HCT116 (cell line): ENCODE data around the gene PTPN13.

ENCODE experiments used
- CBX3 ChIP-seq: IDR thresholded peaks from 2 replicates; pipeline ENCODE4 v1.6.1; 2012; ENCODE audit warnings: low read depth
- CEBPB ChIP-seq: IDR thresholded peaks from 2 replicates; pipeline ENCODE4 v1.6.1; 2012; ENCODE audit warnings: low read depth
- EGR1 ChIP-seq: IDR thresholded peaks from 2 replicates; pipeline ENCODE4 v1.6.1; 2012; ENCODE audit warnings: low read depth
- ELF1 ChIP-seq: IDR thresholded peaks from 2 replicates; pipeline ENCODE4 v1.6.1; 2012; ENCODE audit warnings: low read depth, borderline replicate concordance
- EZH2 ChIP-seq: fragments of 200-600 bp; sonication (generic); IDR thresholded peaks from 2 replicates; pipeline ENCODE4 v1.6.1; 2017; ENCODE audit warnings: antibody characterized with exemption, mixed run types
- JUND ChIP-seq: IDR thresholded peaks from 2 replicates; pipeline ENCODE4 v1.6.1; 2012
- POLR2A ChIP-seq: IDR thresholded peaks from 2 replicates; pipeline ENCODE4 v1.7.0; 2011; ENCODE audit warnings: borderline replicate concordance; ENCODE audit not compliant: insufficient read depth, insufficient read length; ENCODE audit errors: extremely low read depth
- POLR2AphosphoS5 ChIP-seq: IDR thresholded peaks from 2 replicates; pipeline ENCODE4 v1.6.1; 2011; ENCODE audit warnings: mild to moderate bottlenecking, low read depth, low read length, moderate library complexity
- SIN3A ChIP-seq: IDR thresholded peaks from 2 replicates; pipeline ENCODE4 v1.6.1; 2012; ENCODE audit warnings: low read depth
- YY1 ChIP-seq: IDR thresholded peaks from 2 replicates; pipeline ENCODE4 v1.6.1; 2011; ENCODE audit warnings: low read length, low read depth, moderate library complexity, mild to moderate bottlenecking; ENCODE audit not compliant: insufficient replicate concordance; ENCODE audit errors: extremely low read depth
- ZNF274 ChIP-seq: fragments of 200-500 bp; sonication (Bioruptor generic); IDR thresholded peaks from 2 replicates; pipeline ENCODE4 v1.6.1; 2014; ENCODE audit warnings: mild to moderate bottlenecking, low read depth, low read length, inconsistent platforms
- TF ChIP-seq, protein P1 (sequence below), 3 experiments: fragments of 200-600 bp in 1 of 3; sonication (generic) in 1 of 3; IDR thresholded peaks in 2 of 3; conservative IDR thresholded peaks in 1 of 3; 2 replicates each; pipeline ENCODE4 v1.5.1; 2012 to 2017; ENCODE audit warnings: low read depth in 2 of 3, low read length in 2 of 3, antibody characterized with exemption in 1 of 3, borderline replicate concordance in 1 of 3, control low read depth in 1 of 3, mild to moderate bottlenecking in 1 of 3, mixed read lengths in 1 of 3, mixed run types in 1 of 3, moderate library complexity in 1 of 3; ENCODE audit not compliant: insufficient read depth in 1 of 3
- TF ChIP-seq, protein P2 (sequence below): IDR thresholded peaks from 2 replicates; pipeline ENCODE4 v1.6.1; 2012; ENCODE audit warnings: low read depth
- TF ChIP-seq, protein P3 (sequence below): IDR thresholded peaks from 2 replicates; pipeline ENCODE4 v1.6.1; 2012

DNA sequence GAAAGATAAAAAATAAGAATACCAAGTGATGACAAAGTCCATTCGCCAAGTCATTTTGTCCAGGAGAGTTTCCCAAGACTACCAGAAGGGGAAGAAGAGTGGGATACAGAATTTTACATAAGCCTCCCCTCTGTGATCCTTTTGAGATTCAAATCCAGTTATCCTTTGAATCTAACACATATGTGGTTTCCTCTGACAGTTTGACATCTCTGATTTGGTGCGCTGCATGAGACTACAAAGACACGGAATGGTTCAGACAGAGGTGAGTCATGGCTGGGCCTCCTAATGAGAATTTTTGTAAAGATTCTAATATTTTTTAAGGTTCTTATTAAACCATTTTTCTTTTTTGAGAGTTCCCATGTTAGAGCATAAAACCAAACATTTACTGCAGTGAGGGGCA is 216.7 kb downstream of the PTPN13 start:
- TF ChIP-seq CBX3 (no peak), EGR1 (no peak), POLR2A (no peak), POLR2AphosphoS5 (no peak), SIN3A (no peak), ZNF274 (no peak), JUND (no peak), EZH2 (no peak), ELF1 (no peak), CEBPB (no peak), YY1 (no peak)
- TF ChIP-seq, protein P1, sequence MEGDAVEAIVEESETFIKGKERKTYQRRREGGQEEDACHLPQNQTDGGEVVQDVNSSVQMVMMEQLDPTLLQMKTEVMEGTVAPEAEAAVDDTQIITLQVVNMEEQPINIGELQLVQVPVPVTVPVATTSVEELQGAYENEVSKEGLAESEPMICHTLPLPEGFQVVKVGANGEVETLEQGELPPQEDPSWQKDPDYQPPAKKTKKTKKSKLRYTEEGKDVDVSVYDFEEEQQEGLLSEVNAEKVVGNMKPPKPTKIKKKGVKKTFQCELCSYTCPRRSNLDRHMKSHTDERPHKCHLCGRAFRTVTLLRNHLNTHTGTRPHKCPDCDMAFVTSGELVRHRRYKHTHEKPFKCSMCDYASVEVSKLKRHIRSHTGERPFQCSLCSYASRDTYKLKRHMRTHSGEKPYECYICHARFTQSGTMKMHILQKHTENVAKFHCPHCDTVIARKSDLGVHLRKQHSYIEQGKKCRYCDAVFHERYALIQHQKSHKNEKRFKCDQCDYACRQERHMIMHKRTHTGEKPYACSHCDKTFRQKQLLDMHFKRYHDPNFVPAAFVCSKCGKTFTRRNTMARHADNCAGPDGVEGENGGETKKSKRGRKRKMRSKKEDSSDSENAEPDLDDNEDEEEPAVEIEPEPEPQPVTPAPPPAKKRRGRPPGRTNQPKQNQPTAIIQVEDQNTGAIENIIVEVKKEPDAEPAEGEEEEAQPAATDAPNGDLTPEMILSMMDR (IDR thresholded peaks at IDR 0.05 in 2 of 3, conservative IDR thresholded peaks at IDR 0.05 in 1 of 3; ENCODE audit: borderline replicate concordance in 1 of 3, insufficient read depth in 1 of 3, low read depth in 2 of 3, low read length in 2 of 3) = no peak
- TF ChIP-seq, protein P2, sequence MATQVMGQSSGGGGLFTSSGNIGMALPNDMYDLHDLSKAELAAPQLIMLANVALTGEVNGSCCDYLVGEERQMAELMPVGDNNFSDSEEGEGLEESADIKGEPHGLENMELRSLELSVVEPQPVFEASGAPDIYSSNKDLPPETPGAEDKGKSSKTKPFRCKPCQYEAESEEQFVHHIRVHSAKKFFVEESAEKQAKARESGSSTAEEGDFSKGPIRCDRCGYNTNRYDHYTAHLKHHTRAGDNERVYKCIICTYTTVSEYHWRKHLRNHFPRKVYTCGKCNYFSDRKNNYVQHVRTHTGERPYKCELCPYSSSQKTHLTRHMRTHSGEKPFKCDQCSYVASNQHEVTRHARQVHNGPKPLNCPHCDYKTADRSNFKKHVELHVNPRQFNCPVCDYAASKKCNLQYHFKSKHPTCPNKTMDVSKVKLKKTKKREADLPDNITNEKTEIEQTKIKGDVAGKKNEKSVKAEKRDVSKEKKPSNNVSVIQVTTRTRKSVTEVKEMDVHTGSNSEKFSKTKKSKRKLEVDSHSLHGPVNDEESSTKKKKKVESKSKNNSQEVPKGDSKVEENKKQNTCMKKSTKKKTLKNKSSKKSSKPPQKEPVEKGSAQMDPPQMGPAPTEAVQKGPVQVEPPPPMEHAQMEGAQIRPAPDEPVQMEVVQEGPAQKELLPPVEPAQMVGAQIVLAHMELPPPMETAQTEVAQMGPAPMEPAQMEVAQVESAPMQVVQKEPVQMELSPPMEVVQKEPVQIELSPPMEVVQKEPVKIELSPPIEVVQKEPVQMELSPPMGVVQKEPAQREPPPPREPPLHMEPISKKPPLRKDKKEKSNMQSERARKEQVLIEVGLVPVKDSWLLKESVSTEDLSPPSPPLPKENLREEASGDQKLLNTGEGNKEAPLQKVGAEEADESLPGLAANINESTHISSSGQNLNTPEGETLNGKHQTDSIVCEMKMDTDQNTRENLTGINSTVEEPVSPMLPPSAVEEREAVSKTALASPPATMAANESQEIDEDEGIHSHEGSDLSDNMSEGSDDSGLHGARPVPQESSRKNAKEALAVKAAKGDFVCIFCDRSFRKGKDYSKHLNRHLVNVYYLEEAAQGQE = no peak
- TF ChIP-seq, protein P3, sequence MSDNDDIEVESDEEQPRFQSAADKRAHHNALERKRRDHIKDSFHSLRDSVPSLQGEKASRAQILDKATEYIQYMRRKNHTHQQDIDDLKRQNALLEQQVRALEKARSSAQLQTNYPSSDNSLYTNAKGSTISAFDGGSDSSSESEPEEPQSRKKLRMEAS = no peak
